Neuron (in vitro differentiated cells): ENCODE measurements around the gene HOMER2.

Source experiments
- H2AFZ ChIP-seq: one replicate; pipeline ENCODE4 v1.6.1; 2013; ENCODE audit warnings: low read depth, mild to moderate bottlenecking, inconsistent platforms, low read length, moderate library complexity
- H3K27me3 ChIP-seq: one replicate; pipeline ENCODE4 v1.6.1; 2013; ENCODE audit warnings: low read length; ENCODE audit not compliant: insufficient read depth
- H3K36me3 ChIP-seq: one replicate; pipeline ENCODE4 v1.6.1; 2013; ENCODE audit warnings: low read length; ENCODE audit not compliant: insufficient read depth
- H3K4me1 ChIP-seq: one replicate; pipeline ENCODE4 v1.6.1; 2013; ENCODE audit warnings: low read length; ENCODE audit not compliant: insufficient read depth
- H3K4me3 ChIP-seq: 2 replicates; pipeline ENCODE4 v1.5.1; 2013; ENCODE audit warnings: mild to moderate bottlenecking, low read length, moderate library complexity
- H3K9me3 ChIP-seq: one replicate; pipeline ENCODE4 v1.6.1; 2013; ENCODE audit warnings: low read length

HOMER2 gene

DNA sequence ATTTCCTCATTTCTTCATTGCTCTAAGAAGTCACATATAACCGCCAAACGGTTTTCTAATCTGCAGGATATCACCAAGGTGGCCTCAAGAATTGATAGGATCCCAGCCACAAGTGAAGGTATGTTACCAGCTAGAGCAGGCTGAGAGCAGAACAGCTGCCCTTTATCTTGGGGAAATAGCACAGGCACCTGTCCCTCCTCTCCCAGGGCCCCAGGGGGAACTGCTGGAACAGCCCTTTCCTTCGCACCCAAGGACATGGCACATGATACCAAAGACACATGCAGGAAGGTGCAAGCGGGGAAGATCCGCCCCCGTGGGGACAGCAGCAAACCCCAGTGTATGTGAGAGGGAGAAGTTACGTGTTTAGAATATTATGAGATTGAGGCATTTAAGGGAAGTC is 35.3 kb downstream of the HOMER2 start:
- Histone ChIP-seq H3K4me1 (no peaks in the 10 kb centered on the region), H3K27me3 (no peaks in the 10 kb centered on the region), H2AFZ (no peak overlapping the region), H3K9me3 (no peaks in the 10 kb centered on the region), H3K36me3 (no peaks in the 10 kb centered on the region), H3K4me3 (no peak overlapping the region)

DNA sequence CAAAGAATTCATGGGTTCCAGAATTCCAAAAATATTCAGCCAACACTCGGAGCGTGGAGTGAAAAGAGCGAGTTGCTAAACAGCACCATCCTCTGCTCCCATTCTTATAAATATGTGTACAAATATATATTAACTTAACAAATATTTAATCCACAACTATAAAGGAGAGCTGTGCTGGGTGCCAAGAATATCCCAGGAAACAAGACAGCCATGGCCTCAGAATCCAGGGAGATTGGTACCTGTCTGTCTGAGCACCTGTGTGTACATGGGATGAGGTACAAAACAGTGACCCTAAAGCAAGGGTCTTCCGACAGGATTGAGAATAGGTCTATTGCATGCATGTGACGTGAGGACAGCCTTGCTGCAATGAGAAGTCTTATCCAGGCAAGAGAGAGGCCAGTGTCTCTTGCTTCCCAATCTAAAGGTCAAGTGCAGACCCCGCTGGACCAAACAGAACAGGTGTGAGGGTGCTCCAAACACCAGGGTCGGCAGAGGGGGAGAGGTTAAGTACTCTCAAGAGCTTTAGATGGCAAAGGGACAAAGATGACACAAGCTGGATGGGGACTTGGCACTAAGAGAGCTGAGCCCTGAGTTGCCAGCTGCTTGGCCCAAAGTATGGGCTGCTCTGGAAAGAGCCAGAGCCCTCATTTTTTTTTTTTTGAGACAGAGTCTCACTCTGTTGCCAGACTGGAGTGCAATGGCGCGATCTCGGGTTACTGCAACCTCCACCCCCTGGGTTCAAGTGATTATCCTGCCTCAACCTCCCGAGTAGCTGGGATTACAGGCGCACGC is 36.2 kb downstream of the HOMER2 start:
- Histone ChIP-seq H3K9me3 (no peaks in the 10 kb centered on the region), H2AFZ (no peak overlapping the region), H3K4me1 (no peaks in the 10 kb centered on the region), H3K27me3 (no peaks in the 10 kb centered on the region), H3K36me3 (no peaks in the 10 kb centered on the region), H3K4me3 (no peak overlapping the region)

DNA sequence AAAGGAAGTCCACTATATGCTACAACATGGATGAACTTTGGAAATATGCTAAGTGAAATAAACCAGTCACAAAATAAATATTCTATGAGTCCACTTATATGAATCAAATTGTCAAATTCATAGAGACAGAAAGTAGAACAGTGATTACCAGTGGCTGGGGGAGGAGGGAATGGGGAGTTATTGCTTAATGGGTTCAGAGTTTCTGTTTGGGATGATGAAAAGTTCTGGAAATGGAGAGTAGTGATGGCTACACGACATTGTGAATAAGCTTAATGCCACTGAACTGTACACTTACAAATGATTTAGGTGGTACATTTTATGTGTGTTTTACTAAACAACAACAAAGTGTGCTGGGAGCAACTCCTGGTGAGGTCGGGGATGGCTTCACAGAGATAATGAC is 38.1 kb downstream of the HOMER2 start:
- H3K4me1 ChIP-seq, result no peaks in the 10 kb centered on the region

DNA sequence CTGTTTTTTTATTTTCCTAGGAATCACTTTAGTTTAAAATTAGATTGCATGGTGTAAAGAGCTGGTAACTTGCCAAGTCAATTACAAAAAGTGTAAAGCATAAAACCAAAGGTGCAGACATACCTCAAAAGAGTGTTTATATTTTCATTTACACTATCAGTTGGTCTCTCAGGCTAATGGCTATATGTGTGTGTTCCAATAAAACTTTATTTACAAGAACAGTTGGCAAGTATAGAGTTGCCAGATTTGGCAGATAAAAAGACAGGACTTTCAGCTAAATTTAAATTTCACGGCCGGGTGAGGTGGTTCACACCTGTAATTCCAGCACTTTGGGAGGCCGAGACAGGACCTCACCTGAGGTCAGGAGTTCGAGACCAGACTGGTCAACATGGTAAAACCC is 41.1 kb downstream of the HOMER2 start:
- H3K4me3 ChIP-seq, result no peak overlapping the region
- H2AFZ ChIP-seq, result no peak overlapping the region
- H3K4me1 ChIP-seq, result no peaks in the 10 kb centered on the region
- H3K36me3 ChIP-seq, result no peaks in the 10 kb centered on the region
- H3K27me3 ChIP-seq, result no peaks in the 10 kb centered on the region
- no peaks in the 10 kb centered on the region for H3K9me3 ChIP-seq

More for the DNA sequence above, 38.1 kb downstream of the HOMER2 start:
- H3K27me3 ChIP-seq, result no peaks in the 10 kb centered on the region
- H2AFZ ChIP-seq, result no peak overlapping the region
- no peaks in the 10 kb centered on the region for H3K36me3 ChIP-seq
- no peaks in the 10 kb centered on the region for H3K9me3 ChIP-seq
- H3K4me3 ChIP-seq, result no peak overlapping the region

DNA sequence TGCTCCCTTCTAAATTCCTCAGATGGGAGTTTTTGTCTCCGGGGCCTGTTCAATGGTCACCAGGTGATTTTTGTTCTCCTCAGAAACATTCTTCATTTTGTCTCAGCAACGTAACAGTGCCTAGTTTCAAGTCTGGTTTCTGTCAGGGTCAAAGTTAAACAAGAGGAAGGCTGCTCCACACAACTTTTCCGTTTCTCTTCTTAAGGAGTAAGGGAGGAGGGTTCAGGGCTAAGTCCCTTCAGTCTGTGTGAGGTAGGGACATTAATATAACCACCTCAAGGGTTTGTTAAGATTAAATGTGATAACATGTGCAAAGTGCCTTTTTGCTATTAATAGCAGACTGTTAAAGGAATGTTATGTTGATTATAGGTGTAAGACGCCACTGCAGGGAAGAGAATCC is 41.8 kb downstream of the HOMER2 start:
- no peaks in the 10 kb centered on the region for H3K4me1 ChIP-seq
- no peaks in the 10 kb centered on the region for H3K36me3 ChIP-seq
- H3K27me3 ChIP-seq, result no peaks in the 10 kb centered on the region
- H3K4me3 ChIP-seq, result no peak overlapping the region
- no peak overlapping the region for H2AFZ ChIP-seq
- no peaks in the 10 kb centered on the region for H3K9me3 ChIP-seq

DNA sequence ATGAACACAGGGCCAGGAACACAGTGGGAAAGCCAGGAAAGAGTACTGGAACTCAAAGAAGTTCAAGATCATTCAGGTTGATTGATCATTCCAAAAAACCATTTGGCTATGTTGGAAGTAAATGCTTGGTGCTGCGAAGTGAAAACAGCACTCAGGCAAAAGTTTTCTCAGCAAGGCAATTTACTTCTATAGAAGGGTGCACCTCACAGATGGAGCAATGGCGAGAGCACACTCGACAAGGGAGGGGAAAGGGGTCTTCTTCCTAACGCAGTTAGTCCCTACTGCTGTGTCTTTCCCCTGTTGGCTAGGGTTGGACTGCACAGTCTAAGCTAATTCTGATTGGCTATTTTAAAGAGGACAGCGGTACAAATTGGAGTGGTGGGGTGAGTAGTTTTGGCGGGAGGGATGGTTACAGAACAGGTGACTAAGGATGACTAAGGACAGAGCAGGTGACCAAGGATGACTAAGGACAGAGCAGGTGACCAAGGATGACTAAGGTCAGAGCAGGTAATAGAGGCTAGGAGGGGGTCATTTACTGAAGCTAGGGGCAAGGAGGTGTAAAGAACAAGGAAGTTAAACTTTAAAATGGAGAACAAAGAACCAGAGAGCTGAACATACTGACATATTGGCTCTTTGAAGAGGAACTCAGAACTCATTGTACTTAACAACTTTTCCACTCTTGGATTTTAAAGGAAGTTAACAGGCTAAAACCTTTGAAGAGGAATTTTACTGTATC is 43.3 kb downstream of the HOMER2 start:
- H2AFZ ChIP-seq, result no peak overlapping the region

DNA sequence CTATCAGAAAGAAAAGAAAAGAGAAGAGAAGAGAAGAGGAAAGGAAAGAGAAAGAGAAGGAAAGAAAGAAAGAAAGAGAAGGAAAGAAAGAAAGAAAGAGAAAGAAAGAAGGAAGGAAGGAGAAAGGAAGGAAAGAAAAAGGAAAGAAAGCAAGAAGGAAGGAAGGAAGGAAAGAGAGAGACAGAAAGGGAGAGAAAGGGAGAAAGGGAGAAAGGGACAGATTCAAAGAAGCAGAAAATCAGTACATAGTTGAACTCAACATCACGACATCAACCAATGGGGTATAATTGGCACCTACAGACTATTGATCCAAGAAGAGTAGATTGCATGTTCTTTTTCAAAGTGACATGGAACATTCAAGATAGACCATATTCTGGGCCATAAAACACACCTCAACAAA is 45.2 kb downstream of the HOMER2 start:
- Histone ChIP-seq H3K4me1 (no peaks in the 10 kb centered on the region), H3K27me3 (no peaks in the 10 kb centered on the region), H3K9me3 (no peaks in the 10 kb centered on the region), H3K36me3 (no peaks in the 10 kb centered on the region), H2AFZ (no peak overlapping the region), H3K4me3 (no peak overlapping the region)

More for the DNA sequence above, 43.3 kb downstream of the HOMER2 start:
- H3K4me1 ChIP-seq, result no peaks in the 10 kb centered on the region
- no peaks in the 10 kb centered on the region for H3K36me3 ChIP-seq
- no peaks in the 10 kb centered on the region for H3K9me3 ChIP-seq
- H3K27me3 ChIP-seq, result no peaks in the 10 kb centered on the region
- no peak overlapping the region for H3K4me3 ChIP-seq

DNA sequence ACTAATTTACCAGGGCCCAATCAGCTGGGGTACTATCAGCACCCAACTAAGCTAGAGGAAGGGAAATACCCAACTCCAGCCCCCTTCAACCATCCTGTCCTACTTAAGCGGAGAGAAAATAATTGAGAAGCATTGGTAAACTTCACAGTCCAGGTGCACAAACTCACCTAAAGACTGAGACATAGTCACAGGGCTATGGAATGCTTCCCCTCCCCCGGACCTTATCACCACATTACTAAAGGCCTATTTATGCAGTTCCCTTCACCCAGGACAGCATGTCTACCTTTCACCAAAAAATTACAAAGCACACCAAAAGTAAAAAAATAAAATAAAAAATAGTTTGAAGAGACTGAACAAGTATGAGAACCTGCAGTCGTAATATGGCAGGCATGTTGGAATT is 47.9 kb downstream of the HOMER2 start:
- no peaks in the 10 kb centered on the region for H3K36me3 ChIP-seq
- H3K4me3 ChIP-seq, result no peak overlapping the region
- H3K27me3 ChIP-seq, result no peaks in the 10 kb centered on the region

DNA sequence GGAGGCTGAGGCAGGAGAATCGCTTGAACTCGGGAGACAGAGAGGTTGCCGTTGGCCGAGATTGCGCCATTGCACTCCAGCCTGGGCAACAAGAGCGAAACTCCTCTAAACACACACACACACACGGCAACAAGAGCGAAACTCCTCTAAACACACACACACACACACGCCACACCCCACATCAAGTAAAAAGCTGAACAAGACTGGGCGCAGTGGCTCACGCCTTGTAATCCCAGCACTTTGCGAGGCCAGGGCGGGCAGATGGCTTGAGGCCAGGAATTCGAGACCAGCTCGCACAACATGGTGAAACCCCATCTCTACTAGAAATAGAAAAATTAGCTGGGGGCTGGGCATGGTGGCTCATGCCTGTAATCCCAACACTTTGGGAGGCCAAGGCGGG is 49.0 kb downstream of the HOMER2 start:
- Histone ChIP-seq H2AFZ (no peak overlapping the region), H3K4me3 (no peak overlapping the region), H3K36me3 (no peaks in the 10 kb centered on the region), H3K4me1 (no peaks in the 10 kb centered on the region), H3K9me3 (no peaks in the 10 kb centered on the region), H3K27me3 (no peaks in the 10 kb centered on the region)

More for the DNA sequence above, 47.9 kb downstream of the HOMER2 start:
- Histone ChIP-seq H2AFZ (no peak overlapping the region), H3K9me3 (no peaks in the 10 kb centered on the region), H3K4me1 (no peaks in the 10 kb centered on the region)

DNA sequence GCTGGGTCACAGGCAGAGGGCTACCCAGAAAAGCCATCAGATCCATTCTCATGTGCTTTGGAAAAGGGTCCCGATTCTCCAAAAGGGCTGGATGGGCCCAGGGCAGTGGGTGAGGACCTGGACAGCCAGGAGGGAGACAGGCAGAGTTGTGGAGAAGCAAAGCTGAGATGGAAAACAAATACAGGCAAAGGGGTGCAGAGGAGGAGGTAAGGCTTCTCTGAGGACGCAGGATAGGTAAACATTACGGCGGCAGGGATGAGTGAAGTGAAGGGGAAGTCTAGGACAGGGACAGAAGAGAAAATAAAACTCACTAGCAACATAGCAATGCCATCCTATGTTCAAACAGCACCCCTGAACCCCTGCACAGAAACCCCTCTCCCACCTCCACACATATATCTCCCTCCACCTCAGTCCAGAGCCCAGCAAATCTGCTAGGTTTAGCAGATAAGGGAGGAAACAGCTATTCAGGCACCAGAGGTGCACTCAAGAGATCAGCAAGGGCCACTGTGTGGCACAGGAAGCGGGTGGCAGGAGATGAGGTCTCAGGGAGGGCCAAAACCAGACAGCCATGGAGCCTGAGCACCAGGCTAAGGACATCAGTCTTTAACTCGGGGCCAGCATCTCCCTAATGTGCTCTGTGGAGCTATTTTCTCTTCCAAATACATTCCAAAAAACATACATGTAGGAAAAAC is 51.3 kb downstream of the HOMER2 start:
- H3K36me3 ChIP-seq, result no peaks in the 10 kb centered on the region
- H2AFZ ChIP-seq, result no peak overlapping the region
- no peak overlapping the region for H3K4me3 ChIP-seq
- no peaks in the 10 kb centered on the region for H3K27me3 ChIP-seq
- no peaks in the 10 kb centered on the region for H3K9me3 ChIP-seq
- H3K4me1 ChIP-seq, result peaks cover 2% of the 10 kb centered on the region

DNA sequence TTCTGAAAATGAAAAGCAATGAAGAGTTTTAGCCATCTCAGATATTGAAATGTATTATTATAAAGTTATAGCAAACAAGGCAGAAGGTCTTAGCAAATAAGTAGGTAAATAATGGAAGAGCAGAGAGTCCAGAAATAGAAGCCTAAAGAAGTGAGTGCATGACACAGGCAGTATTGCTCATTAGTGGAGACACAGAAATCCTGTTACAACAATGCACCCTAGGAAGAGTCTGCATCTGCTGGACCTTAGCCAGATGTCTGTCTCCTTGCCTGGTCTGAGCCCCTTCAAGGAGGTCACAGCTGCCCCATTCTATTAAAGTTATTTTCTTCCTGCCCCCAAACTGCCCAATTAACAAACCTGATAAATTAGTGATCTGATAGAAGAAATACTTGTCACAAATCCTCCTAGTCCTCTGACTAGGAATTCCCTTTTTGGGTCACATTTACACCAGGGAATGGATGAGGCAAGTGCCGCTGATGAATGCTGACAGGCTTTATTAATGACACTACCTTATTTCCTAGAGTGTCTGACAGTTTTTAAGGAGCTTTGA is 51.9 kb downstream of the HOMER2 start:
- Histone ChIP-seq H3K36me3 (no peaks in the 10 kb centered on the region), H3K4me1 (peaks cover 2% of the 10 kb centered on the region), H3K4me3 (no peak overlapping the region)

DNA sequence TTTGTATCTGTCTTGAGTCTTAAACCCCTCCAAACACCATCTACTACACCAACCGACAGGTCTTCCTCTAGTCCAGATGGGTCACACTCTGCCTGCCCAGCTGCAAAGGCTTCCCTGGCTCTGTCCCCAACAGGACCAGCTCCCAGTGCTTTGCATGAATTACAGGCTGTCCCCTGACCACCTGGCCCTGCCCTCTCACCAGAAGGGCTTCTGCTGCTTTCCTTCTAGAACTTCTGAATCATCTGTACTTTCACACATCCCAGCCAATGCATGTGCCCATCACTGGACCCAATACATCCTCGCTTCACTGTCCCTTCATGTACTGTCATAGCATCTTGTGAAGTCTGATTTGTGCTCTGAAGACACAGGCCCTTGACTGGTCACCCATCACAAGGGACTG is 53.6 kb downstream of the HOMER2 start:
- Histone ChIP-seq H3K9me3 (no peaks in the 10 kb centered on the region), H3K4me1 (peaks cover 9% of the 10 kb centered on the region), H3K36me3 (no peaks in the 10 kb centered on the region), H2AFZ (no peak overlapping the region), H3K27me3 (no peaks in the 10 kb centered on the region), H3K4me3 (no peak overlapping the region)

More for the DNA sequence above, 51.9 kb downstream of the HOMER2 start:
- Histone ChIP-seq H3K9me3 (no peaks in the 10 kb centered on the region), H3K27me3 (no peaks in the 10 kb centered on the region), H2AFZ (no peak overlapping the region)

DNA sequence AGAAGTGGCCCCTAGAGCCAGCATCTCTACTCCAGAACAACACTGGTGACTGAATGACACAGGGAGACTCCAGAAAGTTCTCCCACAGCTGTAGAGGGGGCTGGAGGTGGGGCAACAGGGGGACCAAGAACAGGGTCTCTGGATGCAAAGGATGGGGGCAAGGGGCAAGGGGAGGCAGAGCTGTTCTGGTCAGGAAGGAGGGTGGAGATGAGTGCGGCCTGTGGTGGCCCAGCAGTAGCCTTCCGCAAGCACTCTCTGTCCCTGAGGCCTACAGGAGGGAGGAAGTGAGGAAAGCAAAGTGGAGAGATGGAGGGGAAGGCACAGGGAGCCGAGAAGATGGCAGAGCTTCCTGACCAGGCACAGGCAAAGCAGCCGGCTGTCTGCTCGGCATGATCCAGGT is 56.5 kb downstream of the HOMER2 start:
- H3K27me3 ChIP-seq, result no peaks in the 10 kb centered on the region
- no peaks in the 10 kb centered on the region for H3K9me3 ChIP-seq
- H3K36me3 ChIP-seq, result no peaks in the 10 kb centered on the region
- no peak overlapping the region for H2AFZ ChIP-seq
- H3K4me1 ChIP-seq, result peaks cover 14% of the 10 kb centered on the region
- no peak overlapping the region for H3K4me3 ChIP-seq
